Astrocyte (in vitro differentiated cells and primary cell): ENCODE data around the gene DNM1. TPM values are rescaled to one million over a fixed set of nuclear protein-coding genes. Genes with fewer than 3 reads are reported as not detected.

Experiments used
- DNase-seq: peaks from one replicate; pipeline ENCODE4 v3.0.0-alpha.2; 2010; ENCODE audit warnings: low read depth
- FAIRE-seq: peaks from 2 replicates; lab custom pipeline; 2011; peaks lifted over from hg19 to GRCh38; lab: Jason Lieb, UNC
- H2AFZ ChIP-seq: 2 replicates; pipeline ENCODE4 v1.6.0; 2012; ENCODE audit warnings: low read depth, low read length, inconsistent platforms
- H3K27ac ChIP-seq: 2 replicates; pipeline ENCODE4 v1.5.1; 2011; ENCODE audit warnings: low read depth, low read length, inconsistent platforms
- H3K27me3 ChIP-seq: 2 replicates; pipeline ENCODE4 v1.6.0; 2011; ENCODE audit warnings: low read length, inconsistent platforms; ENCODE audit not compliant: insufficient read depth
- H3K36me3 ChIP-seq: 2 replicates; pipeline ENCODE4 v1.5.1; 2011; ENCODE audit warnings: low read length, inconsistent platforms; ENCODE audit not compliant: insufficient read depth
- H3K4me1 ChIP-seq: 2 replicates; pipeline ENCODE4 v1.5.1; 2011; ENCODE audit warnings: low read length, inconsistent platforms; ENCODE audit not compliant: insufficient read depth
- H3K4me2 ChIP-seq: 2 replicates; pipeline ENCODE4 v1.6.0; 2012; ENCODE audit warnings: low read length, inconsistent platforms
- H3K4me3 ChIP-seq: 2 replicates; pipeline ENCODE4 v1.5.1; 2011; ENCODE audit warnings: low read depth, mild to moderate bottlenecking, low read length, inconsistent platforms; ENCODE audit not compliant: insufficient read depth
- H3K79me2 ChIP-seq: 2 replicates; pipeline ENCODE4 v1.6.0; 2012; ENCODE audit warnings: mild to moderate bottlenecking, low read length, inconsistent platforms; ENCODE audit not compliant: insufficient read depth
- H3K9ac ChIP-seq: 2 replicates; pipeline ENCODE4 v1.6.0; 2012; ENCODE audit warnings: mild to moderate bottlenecking, low read length, inconsistent platforms
- H3K9me3 ChIP-seq: 2 replicates; pipeline ENCODE4 v1.5.1; 2012; ENCODE audit warnings: low read depth, mild to moderate bottlenecking, low read length, inconsistent platforms; ENCODE audit not compliant: insufficient read depth
- H4K20me1 ChIP-seq: 2 replicates; pipeline ENCODE4 v1.6.0; 2012; ENCODE audit warnings: low read length, inconsistent platforms; ENCODE audit not compliant: insufficient read depth
- H3K27ac Mint-ChIP-seq: one replicate; pipeline ENCODE4 v1.8.0; 2021; ENCODE audit warnings: mild to moderate bottlenecking, mixed read lengths; ENCODE audit not compliant: unreplicated experiment
- H3K27me3 Mint-ChIP-seq: one replicate; pipeline ENCODE4 v1.8.0; 2021; ENCODE audit warnings: low read depth, mixed read lengths; ENCODE audit not compliant: unreplicated experiment
- H3K36me3 Mint-ChIP-seq: one replicate; pipeline ENCODE4 v1.8.0; 2021; ENCODE audit warnings: low read depth, mixed read lengths; ENCODE audit not compliant: unreplicated experiment
- H3K4me1 Mint-ChIP-seq: one replicate; pipeline ENCODE4 v1.8.0; 2021; ENCODE audit warnings: low read depth, mixed read lengths; ENCODE audit not compliant: unreplicated experiment
- H3K4me3 Mint-ChIP-seq: one replicate; pipeline ENCODE4 v1.8.0; 2021; ENCODE audit warnings: mild to moderate bottlenecking, moderate library complexity, mixed read lengths; ENCODE audit not compliant: unreplicated experiment
- H3K9me3 Mint-ChIP-seq: one replicate; pipeline ENCODE4 v1.8.0; 2021; ENCODE audit warnings: mild to moderate bottlenecking, mixed read lengths; ENCODE audit not compliant: unreplicated experiment
- EZH2 ChIP-seq: IDR thresholded peaks from 2 replicates; pipeline ENCODE4 v1.6.1; 2012; ENCODE audit warnings: mild to moderate bottlenecking, low read length, inconsistent platforms; ENCODE audit not compliant: insufficient read depth
- total RNA-seq: library from RNA; stranded (reverse); gene quantifications from 2 replicates; pipeline ENCODE4 v1.2.1, GENCODE V29; 2021
- TF ChIP-seq, protein P1 (sequence below): IDR thresholded peaks from 2 replicates; pipeline ENCODE4 v1.5.1; 2011; ENCODE audit warnings: low read depth, mild to moderate bottlenecking, inconsistent platforms, low read length, moderate library complexity; ENCODE audit not compliant: insufficient read depth

DNM1 gene
- total RNA-seq, 1 donor from 2014 or later: 29.7 TPM

DNA sequence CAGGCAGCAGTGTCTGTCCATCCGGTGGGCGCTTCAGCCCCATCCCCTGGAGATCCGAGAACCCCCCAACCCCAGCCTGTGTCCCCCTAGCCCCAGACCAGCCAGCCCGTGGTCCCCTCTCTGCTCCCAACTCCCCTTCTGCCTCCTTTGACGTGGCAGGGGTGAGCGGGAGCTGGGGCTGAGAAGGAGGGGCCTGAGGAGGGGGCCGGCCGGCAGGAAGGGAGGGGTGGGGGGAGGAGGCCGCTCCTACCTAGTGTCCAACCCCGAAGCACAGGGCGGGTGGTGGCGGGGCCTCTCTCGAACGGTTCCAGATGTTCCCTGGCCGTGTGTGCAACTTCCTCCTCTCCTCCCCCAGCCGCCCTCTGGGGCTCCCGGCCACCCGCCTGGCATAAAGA is 41.7 kb downstream of the DNM1 start:
- peak overlapping the region; percentile 45 for H3K27ac ChIP-seq
- H3K9me3 ChIP-seq: no peaks in the 10 kb centered on the region
- H3K36me3 Mint-ChIP-seq: peaks cover 22% of the 10 kb centered on the region
- H3K4me1 ChIP-seq: peaks cover 31% of the 10 kb centered on the region
- no peaks in the 10 kb centered on the region for H4K20me1 ChIP-seq
- no peaks in the 10 kb centered on the region for H3K27me3 ChIP-seq
- no peak overlapping the region for H2AFZ ChIP-seq
- H3K4me3 Mint-ChIP-seq: no peak overlapping the region
- no peaks in the 10 kb centered on the region for H3K9me3 Mint-ChIP-seq
- FAIRE-seq: no peak
- TF ChIP-seq EZH2: no peak
- TF ChIP-seq, protein P1, sequence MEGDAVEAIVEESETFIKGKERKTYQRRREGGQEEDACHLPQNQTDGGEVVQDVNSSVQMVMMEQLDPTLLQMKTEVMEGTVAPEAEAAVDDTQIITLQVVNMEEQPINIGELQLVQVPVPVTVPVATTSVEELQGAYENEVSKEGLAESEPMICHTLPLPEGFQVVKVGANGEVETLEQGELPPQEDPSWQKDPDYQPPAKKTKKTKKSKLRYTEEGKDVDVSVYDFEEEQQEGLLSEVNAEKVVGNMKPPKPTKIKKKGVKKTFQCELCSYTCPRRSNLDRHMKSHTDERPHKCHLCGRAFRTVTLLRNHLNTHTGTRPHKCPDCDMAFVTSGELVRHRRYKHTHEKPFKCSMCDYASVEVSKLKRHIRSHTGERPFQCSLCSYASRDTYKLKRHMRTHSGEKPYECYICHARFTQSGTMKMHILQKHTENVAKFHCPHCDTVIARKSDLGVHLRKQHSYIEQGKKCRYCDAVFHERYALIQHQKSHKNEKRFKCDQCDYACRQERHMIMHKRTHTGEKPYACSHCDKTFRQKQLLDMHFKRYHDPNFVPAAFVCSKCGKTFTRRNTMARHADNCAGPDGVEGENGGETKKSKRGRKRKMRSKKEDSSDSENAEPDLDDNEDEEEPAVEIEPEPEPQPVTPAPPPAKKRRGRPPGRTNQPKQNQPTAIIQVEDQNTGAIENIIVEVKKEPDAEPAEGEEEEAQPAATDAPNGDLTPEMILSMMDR: no peak
- peak overlapping the region; percentile 45 for H3K4me2 ChIP-seq
- peak overlapping the region; percentile 67 for H3K9ac ChIP-seq
- no peak overlapping the region for H3K27ac Mint-ChIP-seq
- no peaks in the 10 kb centered on the region for H3K27me3 Mint-ChIP-seq
- DNase-seq: peak; percentile 61
- H3K4me1 Mint-ChIP-seq: peaks cover 14% of the 10 kb centered on the region
- H3K4me3 ChIP-seq: peak overlapping the region; percentile 36
- H3K36me3 ChIP-seq: no peaks in the 10 kb centered on the region
- no peaks in the 10 kb centered on the region for H3K79me2 ChIP-seq

DNA sequence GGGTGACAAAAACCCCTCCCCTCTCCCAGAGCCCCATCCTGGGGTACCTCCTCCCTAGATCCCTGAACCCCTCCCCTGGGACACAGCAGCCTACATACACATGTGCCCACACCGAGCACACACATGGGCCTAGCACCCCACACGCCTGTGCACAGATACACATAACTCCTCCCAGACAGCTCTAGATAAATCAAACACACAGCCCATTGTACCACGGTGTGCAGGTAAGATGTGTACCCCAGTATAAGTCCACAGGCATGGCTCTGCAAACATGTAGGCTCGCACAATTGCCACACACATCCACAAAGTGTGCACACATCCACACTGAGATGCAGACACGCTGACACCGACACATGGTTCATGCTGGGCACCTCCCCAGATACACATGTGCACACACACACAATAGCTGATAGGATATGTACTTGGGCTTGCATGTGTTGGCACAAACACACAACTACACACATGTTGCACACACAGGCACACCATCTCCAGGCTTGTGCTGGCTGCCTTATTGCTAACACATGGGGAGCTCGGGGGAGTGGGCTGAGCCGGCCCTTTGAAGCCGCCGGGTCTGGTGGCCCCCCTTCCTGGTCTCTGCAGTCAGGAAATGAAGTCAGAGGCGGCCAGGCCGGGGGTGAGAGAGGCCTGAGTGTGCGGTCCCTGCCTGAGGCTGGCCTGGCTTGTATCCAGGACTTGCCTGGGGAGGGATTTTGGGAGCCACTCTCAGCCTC is 42.4 kb downstream of the DNM1 start:
- H3K79me2 ChIP-seq: no peaks in the 10 kb centered on the region
- Mint-ChIP-seq H3K36me3 (peaks cover 16% of the 10 kb centered on the region), H3K27ac (peak overlapping the region; percentile 73), H3K4me3 (peak overlapping the region; percentile 73), H3K9me3 (no peaks in the 10 kb centered on the region), H3K4me1 (peaks cover 14% of the 10 kb centered on the region), H3K27me3 (no peaks in the 10 kb centered on the region)
- no peaks in the 10 kb centered on the region for H3K27me3 ChIP-seq
- TF ChIP-seq, protein P1: no peak
- no peak for TF ChIP-seq EZH2
- no peaks in the 10 kb centered on the region for H3K36me3 ChIP-seq
- no peaks in the 10 kb centered on the region for H4K20me1 ChIP-seq
- no peaks in the 10 kb centered on the region for H3K9me3 ChIP-seq
- H2AFZ ChIP-seq: peak overlapping the region; percentile 23
- FAIRE-seq: no peak
- peaks cover 31% of the 10 kb centered on the region for H3K4me1 ChIP-seq
- peak overlapping the region; percentile 23 for H3K27ac ChIP-seq
- peak overlapping the region; percentile 45 for H3K4me2 ChIP-seq
- no peak overlapping the region for H3K4me3 ChIP-seq
- DNase-seq: peak; percentile 57
- H3K9ac ChIP-seq: peak overlapping the region; percentile 0

DNA sequence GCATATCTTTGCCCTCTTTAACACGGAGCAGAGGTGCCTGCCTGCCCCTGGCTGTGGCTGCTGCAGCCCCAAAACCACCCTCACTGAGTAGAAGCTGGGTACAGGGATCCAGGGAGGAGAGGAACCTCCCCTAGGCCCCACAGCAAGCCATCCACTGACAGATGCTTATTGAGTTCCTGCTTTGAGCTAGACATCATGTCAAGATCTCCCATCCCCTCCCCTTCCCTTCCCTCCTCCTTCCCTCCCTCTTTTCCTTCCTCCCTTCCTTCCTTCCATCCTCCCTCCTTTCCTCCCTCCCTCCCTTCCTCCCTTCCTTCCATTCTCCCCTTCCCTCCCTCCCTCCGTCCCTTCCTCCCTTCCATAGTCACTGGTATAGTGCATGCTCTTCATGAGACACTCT is 43.3 kb downstream of the DNM1 start:
- no peak overlapping the region for H2AFZ ChIP-seq
- no peaks in the 10 kb centered on the region for H3K27me3 ChIP-seq
- TF ChIP-seq EZH2: no peak
- TF ChIP-seq, protein P1: no peak
- peaks cover 12% of the 10 kb centered on the region for H3K36me3 Mint-ChIP-seq
- no peak overlapping the region for H3K27ac Mint-ChIP-seq
- H3K9me3 ChIP-seq: no peaks in the 10 kb centered on the region
- H4K20me1 ChIP-seq: no peaks in the 10 kb centered on the region
- no peak for FAIRE-seq
- no peak overlapping the region for H3K27ac ChIP-seq
- H3K4me1 ChIP-seq: peaks cover 38% of the 10 kb centered on the region
- no peaks in the 10 kb centered on the region for H3K79me2 ChIP-seq
- no peaks in the 10 kb centered on the region for H3K9me3 Mint-ChIP-seq
- no peaks in the 10 kb centered on the region for H3K27me3 Mint-ChIP-seq
- DNase-seq: no peak
- peak overlapping the region; percentile 21 for H3K9ac ChIP-seq
- no peak overlapping the region for H3K4me3 Mint-ChIP-seq
- peaks cover 14% of the 10 kb centered on the region for H3K4me1 Mint-ChIP-seq
- H3K36me3 ChIP-seq: no peaks in the 10 kb centered on the region
- H3K4me2 ChIP-seq: peak overlapping the region; percentile 45
- H3K4me3 ChIP-seq: no peak overlapping the region
